HCT116 (cell line): ENCODE results near the gene KRT17.

Experiments used
- ELF1 ChIP-seq: IDR thresholded peaks from 2 replicates; pipeline ENCODE4 v1.6.1; 2012; ENCODE audit warnings: low read depth, borderline replicate concordance
- EZH2 ChIP-seq: fragments of 200-600 bp; sonication (generic); IDR thresholded peaks from 2 replicates; pipeline ENCODE4 v1.6.1; 2017; ENCODE audit warnings: antibody characterized with exemption, mixed run types
- FOSL1 ChIP-seq: IDR thresholded peaks from 2 replicates; pipeline ENCODE4 v1.6.1; 2012; ENCODE audit warnings: low read depth
- POLR2A ChIP-seq: IDR thresholded peaks from 2 replicates; pipeline ENCODE4 v1.7.0; 2011; ENCODE audit warnings: borderline replicate concordance; ENCODE audit not compliant: insufficient read depth, insufficient read length; ENCODE audit errors: extremely low read depth
- YY1 ChIP-seq: IDR thresholded peaks from 2 replicates; pipeline ENCODE4 v1.6.1; 2011; ENCODE audit warnings: low read length, low read depth, moderate library complexity, mild to moderate bottlenecking; ENCODE audit not compliant: insufficient replicate concordance; ENCODE audit errors: extremely low read depth
- TF ChIP-seq, protein P1 (sequence below): IDR thresholded peaks from 2 replicates; pipeline ENCODE4 v1.6.1; 2012; ENCODE audit warnings: low read depth
- TF ChIP-seq, protein P2 (sequence below), 3 experiments: fragments of 200-600 bp in 1 of 3; sonication (generic) in 1 of 3; IDR thresholded peaks in 2 of 3; conservative IDR thresholded peaks in 1 of 3; 2 replicates each; pipeline ENCODE4 v1.5.1; 2012 to 2017; ENCODE audit warnings: low read depth in 2 of 3, low read length in 2 of 3, antibody characterized with exemption in 1 of 3, borderline replicate concordance in 1 of 3, control low read depth in 1 of 3, mild to moderate bottlenecking in 1 of 3, mixed read lengths in 1 of 3, mixed run types in 1 of 3, moderate library complexity in 1 of 3; ENCODE audit not compliant: insufficient read depth in 1 of 3
- TF ChIP-seq, protein P3 (sequence below): IDR thresholded peaks from 2 replicates; pipeline ENCODE4 v1.6.1; 2011; ENCODE audit warnings: mild to moderate bottlenecking, low read length, moderate library complexity; ENCODE audit not compliant: insufficient replicate concordance; ENCODE audit errors: extremely low read depth

DNA sequence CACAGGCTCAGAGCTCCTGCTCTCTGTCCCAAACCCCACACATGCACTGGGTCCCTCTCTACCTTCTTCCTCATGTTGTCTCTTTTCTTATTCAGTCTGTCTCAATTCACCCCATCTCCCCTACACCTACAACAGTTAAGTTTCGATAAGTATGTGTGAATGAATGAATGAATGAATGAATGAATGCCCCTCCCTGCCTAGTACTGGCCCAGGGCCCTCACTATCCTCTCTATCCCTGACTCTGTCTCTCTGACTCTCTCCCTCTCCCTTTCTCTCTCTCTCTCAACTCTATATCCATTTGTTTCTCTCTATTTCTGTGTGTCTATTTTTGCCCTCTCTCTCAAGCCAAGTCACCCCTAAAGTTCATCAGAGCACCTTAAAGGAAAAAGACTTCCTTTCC lies 45.8 kb downstream of the KRT17 start:
- TF ChIP-seq, protein P1, sequence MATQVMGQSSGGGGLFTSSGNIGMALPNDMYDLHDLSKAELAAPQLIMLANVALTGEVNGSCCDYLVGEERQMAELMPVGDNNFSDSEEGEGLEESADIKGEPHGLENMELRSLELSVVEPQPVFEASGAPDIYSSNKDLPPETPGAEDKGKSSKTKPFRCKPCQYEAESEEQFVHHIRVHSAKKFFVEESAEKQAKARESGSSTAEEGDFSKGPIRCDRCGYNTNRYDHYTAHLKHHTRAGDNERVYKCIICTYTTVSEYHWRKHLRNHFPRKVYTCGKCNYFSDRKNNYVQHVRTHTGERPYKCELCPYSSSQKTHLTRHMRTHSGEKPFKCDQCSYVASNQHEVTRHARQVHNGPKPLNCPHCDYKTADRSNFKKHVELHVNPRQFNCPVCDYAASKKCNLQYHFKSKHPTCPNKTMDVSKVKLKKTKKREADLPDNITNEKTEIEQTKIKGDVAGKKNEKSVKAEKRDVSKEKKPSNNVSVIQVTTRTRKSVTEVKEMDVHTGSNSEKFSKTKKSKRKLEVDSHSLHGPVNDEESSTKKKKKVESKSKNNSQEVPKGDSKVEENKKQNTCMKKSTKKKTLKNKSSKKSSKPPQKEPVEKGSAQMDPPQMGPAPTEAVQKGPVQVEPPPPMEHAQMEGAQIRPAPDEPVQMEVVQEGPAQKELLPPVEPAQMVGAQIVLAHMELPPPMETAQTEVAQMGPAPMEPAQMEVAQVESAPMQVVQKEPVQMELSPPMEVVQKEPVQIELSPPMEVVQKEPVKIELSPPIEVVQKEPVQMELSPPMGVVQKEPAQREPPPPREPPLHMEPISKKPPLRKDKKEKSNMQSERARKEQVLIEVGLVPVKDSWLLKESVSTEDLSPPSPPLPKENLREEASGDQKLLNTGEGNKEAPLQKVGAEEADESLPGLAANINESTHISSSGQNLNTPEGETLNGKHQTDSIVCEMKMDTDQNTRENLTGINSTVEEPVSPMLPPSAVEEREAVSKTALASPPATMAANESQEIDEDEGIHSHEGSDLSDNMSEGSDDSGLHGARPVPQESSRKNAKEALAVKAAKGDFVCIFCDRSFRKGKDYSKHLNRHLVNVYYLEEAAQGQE: no peak
- no peak for TF ChIP-seq POLR2A
- TF ChIP-seq, protein P2, sequence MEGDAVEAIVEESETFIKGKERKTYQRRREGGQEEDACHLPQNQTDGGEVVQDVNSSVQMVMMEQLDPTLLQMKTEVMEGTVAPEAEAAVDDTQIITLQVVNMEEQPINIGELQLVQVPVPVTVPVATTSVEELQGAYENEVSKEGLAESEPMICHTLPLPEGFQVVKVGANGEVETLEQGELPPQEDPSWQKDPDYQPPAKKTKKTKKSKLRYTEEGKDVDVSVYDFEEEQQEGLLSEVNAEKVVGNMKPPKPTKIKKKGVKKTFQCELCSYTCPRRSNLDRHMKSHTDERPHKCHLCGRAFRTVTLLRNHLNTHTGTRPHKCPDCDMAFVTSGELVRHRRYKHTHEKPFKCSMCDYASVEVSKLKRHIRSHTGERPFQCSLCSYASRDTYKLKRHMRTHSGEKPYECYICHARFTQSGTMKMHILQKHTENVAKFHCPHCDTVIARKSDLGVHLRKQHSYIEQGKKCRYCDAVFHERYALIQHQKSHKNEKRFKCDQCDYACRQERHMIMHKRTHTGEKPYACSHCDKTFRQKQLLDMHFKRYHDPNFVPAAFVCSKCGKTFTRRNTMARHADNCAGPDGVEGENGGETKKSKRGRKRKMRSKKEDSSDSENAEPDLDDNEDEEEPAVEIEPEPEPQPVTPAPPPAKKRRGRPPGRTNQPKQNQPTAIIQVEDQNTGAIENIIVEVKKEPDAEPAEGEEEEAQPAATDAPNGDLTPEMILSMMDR (IDR thresholded peaks at IDR 0.05 in 2 of 3, conservative IDR thresholded peaks at IDR 0.05 in 1 of 3; ENCODE audit: borderline replicate concordance in 1 of 3, insufficient read depth in 1 of 3, low read depth in 2 of 3, low read length in 2 of 3): no peak
- TF ChIP-seq, protein P3, sequence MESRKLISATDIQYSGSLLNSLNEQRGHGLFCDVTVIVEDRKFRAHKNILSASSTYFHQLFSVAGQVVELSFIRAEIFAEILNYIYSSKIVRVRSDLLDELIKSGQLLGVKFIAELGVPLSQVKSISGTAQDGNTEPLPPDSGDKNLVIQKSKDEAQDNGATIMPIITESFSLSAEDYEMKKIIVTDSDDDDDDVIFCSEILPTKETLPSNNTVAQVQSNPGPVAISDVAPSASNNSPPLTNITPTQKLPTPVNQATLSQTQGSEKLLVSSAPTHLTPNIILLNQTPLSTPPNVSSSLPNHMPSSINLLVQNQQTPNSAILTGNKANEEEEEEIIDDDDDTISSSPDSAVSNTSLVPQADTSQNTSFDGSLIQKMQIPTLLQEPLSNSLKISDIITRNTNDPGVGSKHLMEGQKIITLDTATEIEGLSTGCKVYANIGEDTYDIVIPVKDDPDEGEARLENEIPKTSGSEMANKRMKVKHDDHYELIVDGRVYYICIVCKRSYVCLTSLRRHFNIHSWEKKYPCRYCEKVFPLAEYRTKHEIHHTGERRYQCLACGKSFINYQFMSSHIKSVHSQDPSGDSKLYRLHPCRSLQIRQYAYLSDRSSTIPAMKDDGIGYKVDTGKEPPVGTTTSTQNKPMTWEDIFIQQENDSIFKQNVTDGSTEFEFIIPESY: no peak
- TF ChIP-seq EZH2: no peak
- TF ChIP-seq FOSL1: no peak
- TF ChIP-seq YY1: no peak
- no peak for TF ChIP-seq ELF1
